ENCODE results near the gene COPS4.

COPS4 gene

DNA sequence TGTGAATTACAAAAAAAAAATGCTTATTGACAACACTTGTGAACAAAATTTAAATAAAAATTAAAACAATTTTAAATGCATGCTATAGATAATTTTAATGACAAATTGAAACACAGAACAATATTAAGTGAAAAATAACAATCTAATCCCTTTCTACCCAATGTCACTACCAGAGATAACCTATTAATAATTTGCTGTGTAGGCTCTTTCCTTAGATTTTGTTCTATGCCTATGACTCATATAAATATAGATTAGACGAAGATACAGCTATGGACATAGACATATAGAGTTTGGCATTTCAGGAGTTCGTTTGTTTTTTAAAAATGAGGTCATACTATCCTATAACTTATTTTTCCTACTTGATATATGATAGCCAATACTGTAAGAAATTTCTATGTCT, 61.4 kb downstream of the COPS4 start:
- no peak overlapping the region for H3K4me3 ChIP-seq (ENCODE audit: low read depth, low read length)
- TF ChIP-seq, protein P1, sequence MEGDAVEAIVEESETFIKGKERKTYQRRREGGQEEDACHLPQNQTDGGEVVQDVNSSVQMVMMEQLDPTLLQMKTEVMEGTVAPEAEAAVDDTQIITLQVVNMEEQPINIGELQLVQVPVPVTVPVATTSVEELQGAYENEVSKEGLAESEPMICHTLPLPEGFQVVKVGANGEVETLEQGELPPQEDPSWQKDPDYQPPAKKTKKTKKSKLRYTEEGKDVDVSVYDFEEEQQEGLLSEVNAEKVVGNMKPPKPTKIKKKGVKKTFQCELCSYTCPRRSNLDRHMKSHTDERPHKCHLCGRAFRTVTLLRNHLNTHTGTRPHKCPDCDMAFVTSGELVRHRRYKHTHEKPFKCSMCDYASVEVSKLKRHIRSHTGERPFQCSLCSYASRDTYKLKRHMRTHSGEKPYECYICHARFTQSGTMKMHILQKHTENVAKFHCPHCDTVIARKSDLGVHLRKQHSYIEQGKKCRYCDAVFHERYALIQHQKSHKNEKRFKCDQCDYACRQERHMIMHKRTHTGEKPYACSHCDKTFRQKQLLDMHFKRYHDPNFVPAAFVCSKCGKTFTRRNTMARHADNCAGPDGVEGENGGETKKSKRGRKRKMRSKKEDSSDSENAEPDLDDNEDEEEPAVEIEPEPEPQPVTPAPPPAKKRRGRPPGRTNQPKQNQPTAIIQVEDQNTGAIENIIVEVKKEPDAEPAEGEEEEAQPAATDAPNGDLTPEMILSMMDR (IDR thresholded peaks at IDR 0.05; ENCODE audit: borderline replicate concordance, insufficient read depth, low read depth, low read length): no peak

DNA sequence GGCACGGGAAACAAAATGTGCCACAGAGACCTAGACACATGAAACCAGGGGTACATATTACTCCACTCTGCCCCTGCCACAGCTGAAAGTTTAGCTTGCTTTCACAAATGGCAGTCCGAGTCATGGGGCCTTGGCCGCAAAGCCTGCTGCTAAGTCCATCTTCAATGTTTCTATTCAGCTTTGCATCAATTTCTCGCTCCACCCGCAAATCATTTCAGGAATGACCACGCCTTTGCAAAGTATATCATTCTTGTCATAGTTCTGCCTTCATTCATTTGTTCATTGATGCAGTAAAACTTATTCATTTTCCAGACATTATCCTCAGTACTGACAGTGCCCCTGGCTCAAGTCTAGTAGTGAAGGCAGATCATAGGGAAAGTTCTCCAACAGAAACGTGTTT, 70.0 kb downstream of the COPS4 start:
- TF ChIP-seq, protein P1 (IDR thresholded peaks at IDR 0.05; ENCODE audit: borderline replicate concordance, insufficient read depth, low read depth, low read length): no peak
- no peak overlapping the region for H3K4me3 ChIP-seq (ENCODE audit: low read depth, low read length)

DNA sequence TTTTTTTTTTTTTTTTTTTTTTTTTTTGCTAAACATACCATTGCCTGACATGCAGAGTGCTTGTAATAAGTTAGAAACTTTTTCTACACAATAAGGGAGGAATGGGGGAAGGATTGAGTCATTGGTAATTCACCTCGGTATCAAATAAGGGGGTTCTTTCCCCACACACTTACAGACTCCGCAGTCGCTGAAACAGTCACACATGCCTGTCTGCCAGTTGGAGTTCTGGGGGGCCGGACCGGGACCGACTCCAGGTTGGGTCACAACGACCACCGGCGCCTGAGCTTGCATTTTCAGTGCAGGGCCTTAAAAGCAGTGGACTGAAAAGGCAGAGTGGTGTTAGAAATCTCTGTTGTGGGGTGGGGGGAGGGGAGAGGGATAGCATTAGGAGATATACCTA, 72.6 kb downstream of the COPS4 start:
- TF ChIP-seq, protein P1 (IDR thresholded peaks at IDR 0.05; ENCODE audit: borderline replicate concordance, insufficient read depth, low read depth, low read length): no peak
- H3K4me3 ChIP-seq (ENCODE audit: low read depth, low read length): no peak overlapping the region

DNA sequence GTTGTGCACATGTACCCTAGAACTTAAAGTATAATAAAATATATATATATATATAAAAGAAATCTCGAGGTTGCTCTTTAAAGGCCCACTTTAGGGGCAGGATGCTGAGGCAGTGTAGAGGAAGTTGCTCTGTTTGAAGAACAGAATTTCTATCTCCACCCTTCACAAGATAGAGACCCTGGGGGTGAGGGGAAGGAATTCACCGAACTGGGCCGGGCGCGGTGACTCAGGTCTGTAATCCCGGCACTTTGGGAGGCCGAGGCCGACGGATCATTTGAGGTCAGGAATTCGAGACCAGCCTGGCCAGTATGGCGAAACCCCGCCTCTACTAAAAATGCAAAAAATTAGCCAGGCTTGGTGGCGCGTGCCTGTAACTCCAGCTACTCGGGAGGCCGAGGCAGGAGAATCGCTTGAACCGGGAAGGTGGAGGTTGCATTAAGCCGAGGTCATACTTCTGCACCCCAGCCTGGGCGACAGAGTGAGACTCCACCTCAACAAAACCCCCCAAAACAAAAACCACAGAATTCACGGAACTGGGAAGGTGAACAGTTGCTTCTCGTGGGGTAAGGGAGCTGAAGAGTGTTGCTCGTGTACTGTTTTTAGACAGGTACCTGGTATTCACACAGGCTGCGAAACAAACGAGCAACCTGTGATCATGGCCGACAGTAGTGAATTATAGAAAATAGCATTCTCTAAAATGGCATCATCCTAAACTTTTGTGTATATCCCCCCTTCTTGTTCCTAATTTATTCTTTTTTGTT, 73.3 kb downstream of the COPS4 start:
- peak overlapping the region; percentile 72 for H3K4me3 ChIP-seq (ENCODE audit: low read depth, low read length)
- TF ChIP-seq, protein P1 (IDR thresholded peaks at IDR 0.05; ENCODE audit: borderline replicate concordance, insufficient read depth, low read depth, low read length): no peak

DNA sequence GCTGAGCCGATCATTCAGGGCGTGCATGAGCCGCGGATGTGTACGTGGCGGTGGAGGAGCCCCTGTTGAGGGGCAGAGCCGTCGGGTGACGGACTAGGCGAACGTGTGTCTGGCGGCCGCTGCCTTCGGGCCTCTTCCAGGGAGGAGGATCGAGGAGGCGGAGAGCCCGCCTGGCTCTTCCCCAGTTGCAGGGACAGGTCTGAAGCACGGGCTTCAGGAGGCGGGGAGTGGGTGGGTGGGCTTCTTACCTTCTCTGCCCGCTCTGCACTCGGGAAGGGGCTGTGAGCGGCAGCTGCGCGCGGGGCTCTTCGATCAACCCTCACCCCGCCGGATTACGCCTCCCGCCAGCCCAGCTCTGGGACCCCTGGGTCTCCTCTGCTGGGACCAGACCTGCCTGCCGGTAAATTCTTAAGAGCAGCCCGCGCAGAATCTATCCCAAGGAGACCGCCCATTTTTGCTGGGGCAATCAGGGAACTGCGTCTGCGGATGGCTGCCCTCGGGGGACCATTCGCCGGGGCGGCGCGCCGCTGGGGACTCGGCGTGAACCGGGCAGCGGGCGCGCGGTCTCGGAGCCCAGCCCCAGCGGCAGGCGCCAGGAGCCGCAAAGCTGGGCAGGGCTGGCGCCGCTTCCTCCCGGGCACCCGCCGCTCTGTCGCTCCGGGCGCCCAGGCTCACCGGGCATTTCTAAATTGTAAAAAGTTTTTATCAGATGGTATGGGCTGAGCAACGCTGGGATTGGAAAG, 74.7 kb downstream of the COPS4 start:
- H3K4me3 ChIP-seq (ENCODE audit: low read depth, low read length): peak overlapping the region; percentile 72
- TF ChIP-seq, protein P1 (IDR thresholded peaks at IDR 0.05; ENCODE audit: borderline replicate concordance, insufficient read depth, low read depth, low read length): no peak

DNA sequence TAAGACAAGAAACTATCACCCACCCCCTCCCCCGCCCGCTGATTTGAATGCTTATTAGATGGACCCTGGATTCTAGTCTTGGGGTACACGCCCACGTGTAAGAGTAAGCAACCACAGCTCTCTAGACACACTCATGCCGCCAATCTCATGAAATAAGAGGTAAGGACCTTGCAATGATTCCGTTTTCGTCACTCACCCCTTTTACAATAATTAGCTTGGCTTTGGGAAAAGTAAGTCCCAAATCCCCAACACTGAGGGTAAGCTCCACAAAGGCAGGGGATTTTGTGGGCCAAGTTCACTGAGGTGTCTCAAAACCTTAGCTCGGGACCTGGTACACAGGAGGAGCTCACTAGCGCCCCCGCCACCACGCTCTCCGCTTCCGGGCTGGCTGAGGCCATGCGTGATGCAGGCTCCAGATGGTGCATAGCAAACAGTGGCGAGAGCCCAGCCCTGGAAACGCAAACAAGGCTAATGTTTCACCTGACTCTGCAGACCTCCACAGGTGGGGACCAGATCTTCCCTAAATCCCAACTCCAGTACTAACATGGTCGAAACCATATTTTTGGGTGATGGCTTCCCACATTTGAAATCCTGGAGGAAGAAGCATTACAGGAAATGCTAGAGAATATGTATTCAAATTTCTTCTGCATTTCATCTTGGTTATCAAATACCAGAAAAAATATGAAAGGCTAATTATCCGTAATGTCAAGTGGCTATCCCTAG, 75.4 kb downstream of the COPS4 start:
- H3K4me3 ChIP-seq (ENCODE audit: low read depth, low read length): peak overlapping the region; percentile 72
- TF ChIP-seq, protein P1 (IDR thresholded peaks at IDR 0.05; ENCODE audit: borderline replicate concordance, insufficient read depth, low read depth, low read length): peak; percentile 89

All from GM12875 (cell line).